ENCODE data around the gene TACC2. TPM values are rescaled to one million over a fixed set of nuclear protein-coding genes. Genes with fewer than 3 reads are reported as not detected.
"Not testable (repeated sequence)": the region's sequence is repeated elsewhere in the genome, so short reads cannot be mapped to it uniquely, and the experiment has no call there.

The TACC2 gene
- total and polyA plus RNA-seq, 5 donors from 2014 or later, result not detected

- DNase-seq (no peak), ATAC-seq (ENCODE audit: low read depth in 2 of 2) (no peak)
- Mint-ChIP-seq H3K9me3 (peaks cover 0 to 3% (median 0%) of the 10 kb centered on the region in 7 donors), H3K27ac (no peak overlapping the region), H3K27me3 (no peaks in the 10 kb centered on the region), H3K4me3 (no peak overlapping the region), H3K4me1 (no peaks in the 10 kb centered on the region), H3K36me3 (no peaks in the 10 kb centered on the region)
- Histone ChIP-seq H3K27ac (ENCODE audit: insufficient read depth, low read length, poor library complexity, severe bottlenecking) (no peak overlapping the region), H3K27me3 (ENCODE audit: control insufficient read depth, insufficient read depth, low read length) (no peaks in the 10 kb centered on the region), H3K4me3 (ENCODE audit: low read depth, low read length) (no peak overlapping the region), H3K9me3 (ENCODE audit: control insufficient read depth in 2 of 2, low read length in 2 of 2) (no peaks in the 10 kb centered on the region), H3K4me1 (ENCODE audit: control insufficient read depth, insufficient read depth, low read length, poor library complexity, severe bottlenecking) (no peaks in the 10 kb centered on the region), H3K36me3 (ENCODE audit: control insufficient read depth, insufficient read depth, low read length) (no peaks in the 10 kb centered on the region)
Measured at GRCh38 chr10:122197611-122198222, 208.8 kb downstream of the TACC2 start.

DNA sequence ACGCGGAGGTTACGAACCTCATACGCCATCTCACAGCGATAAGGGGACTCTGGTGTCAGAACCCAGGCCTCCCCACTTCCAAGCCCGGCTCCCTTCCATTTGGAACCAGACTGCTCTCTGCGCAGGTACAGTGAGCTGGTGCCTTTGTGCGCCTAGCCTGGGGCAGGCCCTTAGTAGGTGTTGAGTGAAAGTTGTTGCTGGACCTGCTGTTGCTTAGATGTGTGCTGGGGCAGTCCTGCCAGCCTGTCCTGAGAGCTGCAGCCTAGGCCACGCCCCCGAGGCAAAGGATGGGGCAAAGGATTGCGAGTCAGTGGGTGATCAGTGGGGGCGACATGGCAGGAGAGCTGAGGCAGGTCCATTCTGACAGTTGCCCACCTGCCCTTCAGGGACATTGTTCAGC, 209.7 kb downstream of the TACC2 start:
- H3K27me3 Mint-ChIP-seq, result no peaks in the 10 kb centered on the region
- no peaks in the 10 kb centered on the region for H3K4me1 Mint-ChIP-seq
- no peaks in the 10 kb centered on the region for H3K4me1 ChIP-seq (ENCODE audit: control insufficient read depth, insufficient read depth, low read length, poor library complexity, severe bottlenecking)
- no peaks in the 10 kb centered on the region for H3K27me3 ChIP-seq (ENCODE audit: control insufficient read depth, insufficient read depth, low read length)
- H3K9me3 Mint-ChIP-seq, result peaks cover 0 to 3% (median 0%) of the 10 kb centered on the region in 7 donors
- DNase-seq (no peak), ATAC-seq (ENCODE audit: low read depth in 2 of 2) (no peak)
- no peak overlapping the region for H3K4me3 ChIP-seq (ENCODE audit: low read depth, low read length)
- H3K27ac ChIP-seq (ENCODE audit: insufficient read depth, low read length, poor library complexity, severe bottlenecking), result no peak overlapping the region
- no peaks in the 10 kb centered on the region for H3K9me3 ChIP-seq (ENCODE audit: control insufficient read depth in 2 of 2, low read length in 2 of 2)
- H3K4me3 Mint-ChIP-seq, result no peak overlapping the region
- H3K36me3 ChIP-seq (ENCODE audit: control insufficient read depth, insufficient read depth, low read length), result no peaks in the 10 kb centered on the region
- no peak overlapping the region for H3K27ac Mint-ChIP-seq
- no peaks in the 10 kb centered on the region for H3K36me3 Mint-ChIP-seq

- Histone ChIP-seq H3K27me3 (ENCODE audit: control insufficient read depth, insufficient read depth, low read length) (no peaks in the 10 kb centered on the region), H3K4me1 (ENCODE audit: control insufficient read depth, insufficient read depth, low read length, poor library complexity, severe bottlenecking) (no peaks in the 10 kb centered on the region), H3K27ac (ENCODE audit: insufficient read depth, low read length, poor library complexity, severe bottlenecking) (no peak overlapping the region), H3K36me3 (ENCODE audit: control insufficient read depth, insufficient read depth, low read length) (no peaks in the 10 kb centered on the region), H3K9me3 (ENCODE audit: control insufficient read depth in 2 of 2, low read length in 2 of 2) (no peaks in the 10 kb centered on the region), H3K4me3 (ENCODE audit: low read depth, low read length) (no peak overlapping the region)
- ATAC-seq (ENCODE audit: low read depth in 2 of 2) (no peak), DNase-seq (no peak)
- H3K27ac Mint-ChIP-seq, result no peak overlapping the region
- no peaks in the 10 kb centered on the region for H3K4me1 Mint-ChIP-seq
- no peaks in the 10 kb centered on the region for H3K27me3 Mint-ChIP-seq
- H3K4me3 Mint-ChIP-seq, result no peak overlapping the region
- H3K36me3 Mint-ChIP-seq, result no peaks in the 10 kb centered on the region
- H3K9me3 Mint-ChIP-seq, result peaks cover 0 to 3% (median 0%) of the 10 kb centered on the region in 7 donors
Measured at GRCh38 chr10:122199070-122199469, 210.1 kb downstream of the TACC2 start.

DNA sequence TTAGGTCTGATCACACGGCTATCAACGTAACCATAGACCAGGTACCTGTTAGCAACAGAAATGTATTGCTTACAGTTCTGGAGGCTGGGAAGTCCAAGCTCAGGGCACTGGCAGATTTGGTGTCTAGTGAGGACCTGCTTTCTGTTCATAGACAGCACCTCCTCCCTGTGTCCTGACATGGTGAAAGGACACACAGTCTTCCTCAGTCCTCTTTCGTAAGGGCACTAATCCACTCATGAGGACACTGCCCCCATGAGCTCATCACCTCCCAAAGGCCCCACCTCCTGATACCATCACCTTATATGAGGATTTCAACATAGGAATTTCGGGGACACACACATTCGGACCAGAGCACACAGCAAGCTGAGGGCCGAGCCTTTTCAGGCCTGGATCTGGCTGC, 210.7 kb downstream of the TACC2 start:
- Mint-ChIP-seq H3K27ac (no peak overlapping the region), H3K4me1 (no peaks in the 10 kb centered on the region), H3K4me3 (no peak overlapping the region), H3K27me3 (no peaks in the 10 kb centered on the region), H3K36me3 (no peaks in the 10 kb centered on the region), H3K9me3 (peaks cover 0 to 1% (median 0%) of the 10 kb centered on the region in 7 donors)
- no peaks in the 10 kb centered on the region for H3K4me1 ChIP-seq (ENCODE audit: control insufficient read depth, insufficient read depth, low read length, poor library complexity, severe bottlenecking)
- no peak overlapping the region for H3K4me3 ChIP-seq (ENCODE audit: low read depth, low read length)
- no peaks in the 10 kb centered on the region for H3K9me3 ChIP-seq (ENCODE audit: control insufficient read depth in 2 of 2, low read length in 2 of 2)
- H3K36me3 ChIP-seq (ENCODE audit: control insufficient read depth, insufficient read depth, low read length), result no peaks in the 10 kb centered on the region
- no peak overlapping the region for H3K27ac ChIP-seq (ENCODE audit: insufficient read depth, low read length, poor library complexity, severe bottlenecking)
- H3K27me3 ChIP-seq (ENCODE audit: control insufficient read depth, insufficient read depth, low read length), result no peaks in the 10 kb centered on the region
- ATAC-seq (ENCODE audit: low read depth in 2 of 2) (no peak), DNase-seq (no peak)

GRCh38 chr10:122201401-122201800, 212.4 kb downstream of the TACC2 start:
- Histone ChIP-seq H3K9me3 (ENCODE audit: control insufficient read depth in 2 of 2, low read length in 2 of 2) (no peaks in the 10 kb centered on the region), H3K36me3 (ENCODE audit: control insufficient read depth, insufficient read depth, low read length) (no peaks in the 10 kb centered on the region), H3K27me3 (ENCODE audit: control insufficient read depth, insufficient read depth, low read length) (no peaks in the 10 kb centered on the region), H3K4me1 (ENCODE audit: control insufficient read depth, insufficient read depth, low read length, poor library complexity, severe bottlenecking) (no peaks in the 10 kb centered on the region), H3K27ac (ENCODE audit: insufficient read depth, low read length, poor library complexity, severe bottlenecking) (no peak overlapping the region), H3K4me3 (ENCODE audit: low read depth, low read length) (no peak overlapping the region)
- H3K27ac Mint-ChIP-seq, result no peak overlapping the region
- no peaks in the 10 kb centered on the region for H3K27me3 Mint-ChIP-seq
- ATAC-seq (ENCODE audit: low read depth in 2 of 2), result no peak
- H3K4me3 Mint-ChIP-seq, result no peak overlapping the region
- no peak for DNase-seq
- H3K4me1 Mint-ChIP-seq, result no peaks in the 10 kb centered on the region
- H3K9me3 Mint-ChIP-seq, result peaks cover 0 to 1% (median 0%) of the 10 kb centered on the region in 7 donors
- no peaks in the 10 kb centered on the region for H3K36me3 Mint-ChIP-seq

DNA sequence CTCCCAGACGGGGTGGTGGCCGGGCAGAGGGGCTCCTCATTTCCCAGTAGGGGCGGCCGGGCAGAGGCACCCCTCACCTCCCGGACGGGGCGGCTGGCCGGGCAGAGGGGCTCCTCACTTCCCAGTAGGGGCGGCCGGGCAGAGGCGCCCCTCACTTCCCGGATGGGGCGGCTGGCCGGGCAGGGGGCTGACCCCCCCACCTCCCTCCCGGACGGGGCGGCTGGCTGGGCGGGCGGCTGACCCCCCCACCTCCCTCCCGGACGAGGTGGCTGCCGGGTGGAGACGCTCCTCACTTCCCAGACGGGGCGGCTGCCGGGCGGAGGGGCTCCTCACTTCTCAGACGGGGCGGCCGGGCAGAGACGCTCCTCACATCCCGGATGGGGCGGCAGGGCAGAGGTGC, 214.2 kb downstream of the TACC2 start:
- H3K36me3 Mint-ChIP-seq; H3K27me3 ChIP-seq (ENCODE audit: control insufficient read depth, insufficient read depth, low read length); H3K4me1 Mint-ChIP-seq: not testable (repeated sequence)

GRCh38 chr10:122204691-122205489, 215.9 kb downstream of the TACC2 start:
- H3K4me1 ChIP-seq (ENCODE audit: control insufficient read depth, insufficient read depth, low read length, poor library complexity, severe bottlenecking), result no peaks in the 10 kb centered on the region
- DNase-seq, result no peak
- no peaks in the 10 kb centered on the region for H3K9me3 ChIP-seq (ENCODE audit: control insufficient read depth in 2 of 2, low read length in 2 of 2)
- peaks cover 2% of the 10 kb centered on the region for H3K27me3 ChIP-seq (ENCODE audit: control insufficient read depth, insufficient read depth, low read length)
- H3K36me3 ChIP-seq (ENCODE audit: control insufficient read depth, insufficient read depth, low read length), result no peaks in the 10 kb centered on the region
- H3K9me3 Mint-ChIP-seq, result peaks cover 0 to 1% (median 0%) of the 10 kb centered on the region in 7 donors
- no peak overlapping the region for H3K27ac ChIP-seq (ENCODE audit: insufficient read depth, low read length, poor library complexity, severe bottlenecking)
- ATAC-seq (ENCODE audit: low read depth in 2 of 2), result no peak
- no peak overlapping the region for H3K27ac Mint-ChIP-seq
- H3K4me3 Mint-ChIP-seq, result no peak overlapping the region
- no peaks in the 10 kb centered on the region for H3K27me3 Mint-ChIP-seq
- H3K4me3 ChIP-seq (ENCODE audit: low read depth, low read length), result no peak overlapping the region
- no peaks in the 10 kb centered on the region for H3K36me3 Mint-ChIP-seq
- H3K4me1 Mint-ChIP-seq, result no peaks in the 10 kb centered on the region

More for the DNA sequence above, 214.2 kb downstream of the TACC2 start:
- not testable (repeated sequence) for H3K27ac ChIP-seq (ENCODE audit: insufficient read depth, low read length, poor library complexity, severe bottlenecking); H3K9me3 Mint-ChIP-seq; H3K4me1 ChIP-seq (ENCODE audit: control insufficient read depth, insufficient read depth, low read length, poor library complexity, severe bottlenecking); DNase-seq; H3K4me3 Mint-ChIP-seq; H3K27me3 Mint-ChIP-seq; H3K4me3 ChIP-seq (ENCODE audit: low read depth, low read length); H3K36me3 ChIP-seq (ENCODE audit: control insufficient read depth, insufficient read depth, low read length); ATAC-seq (ENCODE audit: low read depth in 2 of 2); H3K9me3 ChIP-seq (ENCODE audit: control insufficient read depth in 2 of 2, low read length in 2 of 2); H3K27ac Mint-ChIP-seq
